ENCODE results near the gene LCE1E.

Gene LCE1E, protein sequence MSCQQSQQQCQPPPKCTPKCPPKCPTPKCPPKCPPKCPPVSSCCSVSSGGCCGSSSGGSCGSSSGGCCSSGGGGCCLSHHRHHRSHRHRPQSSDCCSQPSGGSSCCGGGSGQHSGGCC

DNA sequence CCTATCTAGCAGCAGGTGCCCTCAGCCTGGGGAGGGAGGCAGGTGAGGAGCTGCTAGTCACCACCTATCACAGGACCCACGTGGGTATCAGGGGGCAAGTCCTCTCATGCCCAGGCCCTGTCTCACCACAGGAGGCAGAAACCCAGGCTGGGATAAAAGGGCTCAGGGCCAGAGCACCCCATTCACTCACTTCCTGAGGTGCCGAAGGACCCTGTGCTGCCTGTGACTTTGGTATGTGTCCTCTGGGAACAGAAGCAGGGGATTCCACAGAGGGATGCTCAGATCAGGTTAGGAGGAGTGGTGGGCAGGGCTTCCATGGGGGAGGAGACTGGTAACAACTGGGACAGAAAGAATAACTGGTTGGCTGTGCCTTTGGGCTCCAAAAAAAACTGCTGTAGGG, at the start of gene LCE1E:
Gene LCE1E (plus strand): TSS at position 181 of the 400 bp plus-strand sequence. CDS start 1,043 bp downstream, outside the sequence.
- TF ChIP-seq ZNF274 (IDR thresholded peaks at IDR 0.05; ENCODE audit: low read depth, low read length), result no peak
- H3K4me3 ChIP-seq (ENCODE audit: low read length), result no peak within 1 kb of the TSS

DNA sequence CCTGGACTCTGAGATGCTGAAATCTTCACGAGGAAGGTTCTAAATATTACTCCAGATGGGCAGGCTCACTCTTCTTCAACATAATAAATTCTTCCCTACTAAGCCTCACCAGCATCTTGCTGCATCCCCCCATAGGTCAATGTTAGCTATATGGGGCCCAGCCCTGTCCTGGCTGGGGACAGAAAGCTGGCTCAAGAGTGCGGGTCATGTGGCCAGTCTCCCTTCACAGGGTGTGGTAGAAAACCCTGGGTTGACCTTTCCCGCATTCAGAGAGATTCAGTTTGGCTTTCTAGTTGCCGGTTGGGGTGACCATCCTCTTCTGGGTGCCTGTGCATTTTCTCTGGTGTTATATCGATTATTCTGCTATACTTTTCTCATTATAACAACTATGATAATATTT, 48.1 kb upstream of the LCE1E start:
- TF ChIP-seq ZNF274 (IDR thresholded peaks at IDR 0.05; ENCODE audit: low read depth, low read length), result no peak
- no peak overlapping the region for H3K4me3 ChIP-seq (ENCODE audit: low read length)

DNA sequence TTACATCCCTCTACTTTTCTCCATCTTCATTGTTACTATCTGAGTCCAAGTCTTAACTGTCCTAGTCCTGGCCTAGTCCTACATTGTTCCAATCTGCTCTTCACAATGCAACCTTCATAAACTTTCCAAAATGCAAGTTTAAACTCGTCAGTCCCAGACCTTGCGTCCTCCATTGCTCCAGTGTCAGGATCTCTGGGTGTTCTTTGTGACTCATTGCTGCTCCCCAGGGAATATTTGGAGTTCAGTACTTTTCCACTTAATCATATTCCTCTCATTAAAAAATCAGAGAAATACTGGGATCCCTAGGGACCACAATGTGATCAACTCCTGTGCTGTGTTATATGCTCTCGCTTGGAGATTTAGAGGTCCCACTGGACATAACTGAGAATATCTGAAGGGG, 46.2 kb upstream of the LCE1E start:
- no peak for TF ChIP-seq ZNF274 (IDR thresholded peaks at IDR 0.05; ENCODE audit: low read depth, low read length)
- H3K4me3 ChIP-seq (ENCODE audit: low read length), result no peak overlapping the region

DNA sequence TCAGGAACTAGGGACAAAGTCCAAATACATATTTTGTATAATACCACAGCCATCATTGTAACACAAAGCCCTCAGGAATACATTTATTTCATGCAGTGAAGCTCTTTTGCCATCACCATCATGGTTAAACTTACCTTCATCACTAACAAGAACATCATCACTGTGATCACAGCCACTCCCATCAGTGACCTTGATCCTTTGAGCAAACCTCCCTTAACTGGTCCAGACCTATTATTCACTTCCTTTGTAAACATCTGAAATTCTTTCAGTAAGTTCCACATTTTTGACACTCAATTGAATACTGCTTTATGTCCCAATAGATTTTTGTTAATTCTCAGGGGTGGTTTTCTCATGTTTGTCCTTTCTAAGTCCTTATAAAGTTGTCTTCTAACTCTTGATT, 44.4 kb upstream of the LCE1E start:
- TF ChIP-seq ZNF274 (IDR thresholded peaks at IDR 0.05; ENCODE audit: low read depth, low read length), result no peak
- no peak overlapping the region for H3K4me3 ChIP-seq (ENCODE audit: low read length)

DNA sequence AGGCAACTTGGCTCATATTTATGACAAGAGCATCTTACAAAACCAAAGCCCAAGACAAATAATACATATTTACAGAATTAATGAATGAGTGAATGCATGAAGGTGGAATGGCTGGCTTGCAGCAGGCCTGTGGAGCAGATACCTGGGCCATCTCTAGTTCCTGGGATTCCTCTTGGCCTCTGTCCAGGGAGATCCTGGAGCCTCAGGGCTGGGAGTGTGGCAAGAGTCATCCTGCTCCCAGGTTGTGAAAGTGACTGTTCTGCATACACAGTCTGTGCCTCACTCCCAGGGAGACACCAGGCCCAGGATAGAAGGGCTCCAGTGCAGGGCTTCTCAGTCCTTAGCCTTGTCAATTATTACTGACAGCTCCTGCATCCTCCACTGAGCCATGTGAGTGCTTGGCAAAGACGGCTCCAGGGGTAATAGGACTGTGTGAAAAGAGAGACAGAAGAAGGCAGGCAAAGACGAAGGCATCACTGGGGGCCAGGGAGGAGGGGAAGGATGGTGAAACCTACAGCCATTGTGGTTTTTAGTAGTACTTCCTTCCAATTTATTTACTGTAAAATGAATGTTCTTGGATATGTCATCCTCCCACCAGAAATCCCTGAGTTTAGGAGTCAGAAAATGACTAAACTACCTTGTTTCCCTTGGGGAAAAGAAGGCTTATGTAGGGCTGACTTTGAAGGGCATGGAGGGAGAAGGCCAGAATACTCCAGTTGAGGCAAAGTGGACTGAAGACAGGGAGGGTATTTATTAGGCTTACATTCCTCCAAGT, 42.5 kb upstream of the LCE1E start:
- TF ChIP-seq ZNF274 (IDR thresholded peaks at IDR 0.05; ENCODE audit: low read depth, low read length), result no peak
- no peak overlapping the region for H3K4me3 ChIP-seq (ENCODE audit: low read length)

DNA sequence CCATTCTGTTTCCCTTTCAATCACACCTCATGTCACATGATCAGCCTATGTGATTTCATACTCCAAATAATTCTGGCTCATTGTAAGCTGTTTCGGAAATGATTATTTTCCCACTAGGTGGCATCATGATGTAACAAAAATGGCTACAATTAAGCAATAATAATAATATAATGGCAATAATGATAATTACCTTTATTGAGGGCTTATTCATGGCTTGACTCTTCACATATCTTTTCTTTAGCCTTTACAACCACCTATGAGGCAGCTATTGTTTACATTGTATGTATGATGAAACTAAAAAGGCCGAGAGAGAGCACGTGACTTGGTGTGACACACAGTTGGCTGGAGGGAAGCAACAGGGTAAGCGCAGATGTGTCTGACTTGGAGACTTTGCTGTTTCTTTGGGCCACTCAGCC, 40.8 kb upstream of the LCE1E start:
- TF ChIP-seq ZNF274 (IDR thresholded peaks at IDR 0.05; ENCODE audit: low read depth, low read length), result no peak
- no peak overlapping the region for H3K4me3 ChIP-seq (ENCODE audit: low read length)

DNA sequence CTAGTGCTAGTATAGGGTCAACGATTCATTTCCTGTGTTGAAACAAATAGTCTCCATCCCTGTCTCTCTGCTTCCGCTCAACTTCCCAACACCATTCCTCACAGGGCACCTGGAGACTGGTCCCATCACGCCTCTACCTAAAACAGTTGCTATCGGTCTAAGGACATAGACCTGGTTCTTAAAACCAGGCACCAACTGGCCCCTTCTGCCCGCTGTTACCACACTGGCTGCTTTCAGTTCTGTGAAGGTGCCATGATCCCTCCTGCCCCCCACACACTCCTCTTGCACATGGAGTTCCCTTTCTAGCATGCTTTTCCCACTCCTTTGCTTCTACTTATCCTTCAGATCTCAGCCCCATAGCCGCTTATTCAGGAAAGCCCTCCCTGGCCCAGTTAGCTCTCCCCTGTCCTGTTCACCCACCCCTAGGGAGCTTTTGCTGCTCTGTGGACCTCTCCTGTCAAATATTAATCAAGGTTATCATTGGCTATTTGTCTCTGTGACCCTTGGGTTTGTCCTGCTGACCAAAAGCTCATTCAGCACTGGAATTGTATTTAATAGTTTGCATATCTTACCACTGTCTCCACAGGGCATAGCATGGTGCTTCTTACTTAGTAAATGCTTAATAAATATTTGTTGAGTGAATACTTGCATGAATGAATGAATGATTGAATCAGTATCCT, 40.2 kb upstream of the LCE1E start:
- no peak overlapping the region for H3K4me3 ChIP-seq (ENCODE audit: low read length)
- no peak for TF ChIP-seq ZNF274 (IDR thresholded peaks at IDR 0.05; ENCODE audit: low read depth, low read length)

DNA sequence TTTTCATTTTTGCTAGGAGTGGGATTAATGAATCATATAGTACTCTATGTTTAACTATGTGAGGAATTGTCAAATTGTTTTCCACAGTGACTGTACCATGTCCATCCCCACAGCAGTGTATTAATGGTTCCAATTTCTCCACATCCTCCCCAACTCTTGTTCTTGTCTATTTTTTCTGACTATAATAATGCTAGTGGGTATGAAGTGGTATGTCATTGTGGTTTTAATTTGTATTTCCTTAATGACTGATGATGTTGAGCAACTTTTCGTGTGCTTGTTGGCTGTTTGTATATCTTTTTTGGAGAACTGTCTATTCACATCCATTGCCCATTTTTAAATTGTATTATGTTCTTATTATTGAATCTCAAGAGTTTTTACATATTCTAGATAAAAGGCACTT, 38.2 kb upstream of the LCE1E start:
- H3K4me3 ChIP-seq (ENCODE audit: low read length), result no peak overlapping the region
- no peak for TF ChIP-seq ZNF274 (IDR thresholded peaks at IDR 0.05; ENCODE audit: low read depth, low read length)

DNA sequence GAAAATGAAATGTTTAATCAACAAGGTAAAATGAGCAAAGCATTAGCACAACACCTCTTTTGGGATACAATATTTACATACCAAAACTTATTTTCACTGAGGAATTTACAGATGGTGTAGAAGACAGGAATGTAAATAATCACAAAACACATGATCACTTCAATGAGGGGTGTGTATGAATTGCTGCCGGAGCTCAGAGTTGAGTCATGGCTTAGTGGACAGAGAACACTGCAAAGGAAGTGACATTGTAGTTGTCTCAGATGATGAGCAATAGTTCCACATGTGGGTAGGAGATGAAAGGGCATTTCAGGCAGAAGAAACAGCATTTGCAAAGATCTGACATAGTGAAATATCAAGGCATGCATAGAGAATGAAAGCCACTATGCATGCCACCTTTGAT, 33.8 kb upstream of the LCE1E start:
- TF ChIP-seq ZNF274 (IDR thresholded peaks at IDR 0.05; ENCODE audit: low read depth, low read length), result no peak

DNA sequence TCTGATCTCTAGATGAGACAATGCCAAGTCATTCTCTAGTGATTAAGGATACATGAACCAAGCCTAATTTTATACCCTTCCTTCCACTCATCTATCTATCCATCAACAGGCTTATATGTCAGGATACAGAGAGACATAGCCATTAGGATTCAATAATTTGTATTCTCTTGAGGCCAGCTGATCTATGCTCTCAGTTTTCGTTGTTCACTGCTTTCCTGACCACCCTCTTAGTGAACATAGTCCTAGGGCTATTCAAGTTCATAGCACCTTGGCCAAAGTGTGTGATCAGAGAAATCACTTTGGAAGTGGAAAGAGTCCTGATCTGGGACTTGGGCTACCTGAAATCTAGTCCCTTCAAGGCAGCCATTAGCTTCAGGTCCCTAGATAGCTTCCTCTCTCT, 32.5 kb upstream of the LCE1E start:
- H3K4me3 ChIP-seq (ENCODE audit: low read length), result no peak overlapping the region
- TF ChIP-seq ZNF274 (IDR thresholded peaks at IDR 0.05; ENCODE audit: low read depth, low read length), result no peak

More for the DNA sequence above, 33.8 kb upstream of the LCE1E start:
- no peak overlapping the region for H3K4me3 ChIP-seq (ENCODE audit: low read length)

DNA sequence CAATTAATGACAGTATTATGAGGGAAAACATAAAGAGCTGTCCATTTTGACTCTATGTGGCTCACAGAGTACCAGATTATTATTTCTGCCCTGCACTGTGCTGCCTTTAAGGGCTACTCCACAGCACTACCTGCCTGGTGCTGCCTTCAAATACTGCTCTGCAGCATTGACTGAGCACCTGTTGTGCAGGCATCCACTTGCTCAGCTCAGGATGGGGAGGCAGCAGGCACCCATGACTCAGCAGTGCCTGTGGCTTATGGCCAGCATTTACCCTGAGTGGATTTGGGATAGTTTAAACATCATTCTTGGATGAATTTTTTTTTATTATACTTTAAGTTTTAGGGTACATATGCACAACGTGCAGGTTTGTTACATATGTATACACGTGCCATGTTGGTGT, 29.2 kb upstream of the LCE1E start:
- H3K4me3 ChIP-seq (ENCODE audit: low read length), result no peak overlapping the region
- TF ChIP-seq ZNF274 (IDR thresholded peaks at IDR 0.05; ENCODE audit: low read depth, low read length), result no peak

DNA sequence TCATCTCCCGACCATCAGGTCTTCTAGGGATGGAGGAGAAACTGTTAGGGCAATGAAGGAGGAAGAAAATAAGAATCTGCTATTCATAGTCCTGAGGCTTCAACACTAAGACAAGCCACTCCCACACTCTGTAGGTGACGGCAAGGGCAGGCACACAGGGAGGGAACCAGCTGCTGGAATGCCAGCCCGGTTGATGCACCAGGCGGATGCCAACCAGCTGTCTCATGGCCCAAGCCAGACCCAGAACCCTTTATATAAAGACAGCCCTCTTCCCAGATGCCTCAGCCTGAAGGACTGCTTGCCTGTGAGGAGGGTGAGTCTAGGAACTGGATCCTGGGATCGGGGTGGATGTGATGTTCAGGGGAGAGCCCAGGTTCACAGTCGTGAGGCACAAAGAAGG, 28.3 kb upstream of the LCE1E start, which contains the start of gene KPRP:
Gene KPRP (plus strand): TSS at position 279 of the 400 bp plus-strand sequence. CDS start 1,564 bp downstream, outside the sequence.
- no peak for TF ChIP-seq ZNF274 (IDR thresholded peaks at IDR 0.05; ENCODE audit: low read depth, low read length)
- no peak within 1 kb of the TSS for H3K4me3 ChIP-seq (ENCODE audit: low read length)

DNA sequence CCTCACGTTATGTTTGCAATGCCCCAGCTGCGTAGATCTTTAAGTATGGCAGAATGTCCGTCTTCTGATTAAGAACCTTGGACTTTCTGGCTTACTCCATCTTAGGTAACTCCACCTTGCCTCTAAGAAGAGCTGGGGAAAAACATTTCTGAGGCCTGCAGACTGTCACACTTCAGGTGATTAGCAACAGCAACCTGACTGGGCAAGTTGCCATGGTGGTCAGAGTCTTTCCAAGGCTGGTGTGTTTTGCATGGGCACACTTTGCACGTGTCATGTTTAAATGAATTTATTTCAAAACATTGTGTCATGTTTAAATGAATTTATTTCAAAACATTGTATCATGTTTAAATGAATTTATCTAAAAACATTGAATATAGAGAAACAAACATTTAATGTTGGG, 27.4 kb upstream of the LCE1E start:
- TF ChIP-seq ZNF274 (IDR thresholded peaks at IDR 0.05; ENCODE audit: low read depth, low read length), result no peak
- H3K4me3 ChIP-seq (ENCODE audit: low read length), result no peak overlapping the region

DNA sequence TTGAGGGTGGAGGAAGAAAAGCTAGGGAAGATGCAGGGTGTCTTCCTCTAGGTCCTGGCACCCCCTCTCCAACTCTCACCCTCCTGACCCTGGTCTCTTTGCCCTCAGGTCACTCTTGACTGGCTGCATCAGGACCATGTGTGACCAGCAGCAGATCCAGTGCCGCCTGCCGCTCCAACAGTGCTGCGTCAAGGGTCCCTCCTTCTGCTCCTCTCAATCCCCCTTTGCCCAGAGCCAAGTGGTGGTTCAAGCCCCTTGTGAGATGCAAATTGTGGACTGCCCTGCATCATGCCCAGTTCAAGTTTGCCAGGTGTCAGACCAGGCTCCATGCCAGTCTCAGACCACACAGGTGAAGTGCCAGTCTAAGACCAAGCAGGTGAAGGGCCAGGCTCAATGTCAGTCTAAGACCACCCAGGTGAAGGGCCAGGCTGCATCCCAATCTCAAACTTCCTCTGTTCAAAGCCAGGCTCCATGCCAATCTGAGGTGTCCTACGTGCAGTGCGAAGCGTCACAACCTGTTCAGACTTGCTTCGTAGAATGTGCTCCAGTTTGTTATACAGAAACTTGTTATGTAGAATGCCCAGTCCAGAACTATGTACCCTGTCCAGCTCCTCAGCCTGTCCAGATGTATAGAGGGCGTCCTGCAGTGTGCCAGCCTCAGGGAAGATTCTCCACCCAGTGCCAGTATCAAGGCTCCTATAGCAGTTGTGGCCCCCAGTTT, 26.4 kb upstream of the LCE1E start:
- H3K4me3 ChIP-seq (ENCODE audit: low read length), result no peak overlapping the region
- no peak for TF ChIP-seq ZNF274 (IDR thresholded peaks at IDR 0.05; ENCODE audit: low read depth, low read length)
